ENCODE data around the gene TMEM106A. TPM values are rescaled to one million over a fixed set of nuclear protein-coding genes. Genes with fewer than 3 reads are reported as not detected.
"Not testable (repeated sequence)": the region's sequence is repeated elsewhere in the genome, so short reads cannot be mapped to it uniquely, and the experiment has no call there.

Gene TMEM106A
- total and polyA plus RNA-seq, 9 of the 15 experiments (the other 6 are each of a cell fraction or from before 2014, with no cell fraction given): 0.03 to 0.29 (median 0.15) TPM

DNA sequence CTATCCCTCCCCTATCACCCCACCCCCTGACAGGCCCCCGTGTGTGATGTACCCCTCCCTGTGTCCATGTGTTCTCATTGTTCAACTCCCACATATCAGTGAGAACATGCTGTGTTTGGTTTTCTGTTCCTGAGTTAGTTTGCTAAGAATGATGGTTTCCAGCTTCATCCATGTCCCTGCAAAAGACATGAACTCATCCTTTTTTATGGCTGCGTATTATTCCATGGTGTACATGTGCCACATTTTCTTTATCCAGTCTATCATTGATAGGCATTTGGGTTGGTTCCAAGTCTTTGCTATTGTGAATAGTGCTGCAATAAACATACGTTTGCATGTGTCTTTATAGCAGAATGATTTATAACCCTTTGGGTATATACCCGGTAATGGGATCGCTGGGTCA lies 25.0 kb upstream of the TMEM106A start:
- POLR2A ChIA-PET: interaction anchor here (1.1 kb wide), 1 partner anchor 8 kb away, joined by 3 read pairs; no protein-coding TSS in a partner anchor
- H4K20me1 ChIP-seq (replicated peaks; ENCODE audit: control insufficient read depth, insufficient read depth, low read length); H3K4me3 ChIP-seq; CTCF ChIA-PET (ENCODE audit: low intra/inter-chr PET ratio); H3K4me1 ChIP-seq (replicated peaks in 1 of 2; ENCODE audit: control insufficient read depth in 2 of 2, insufficient read depth in 2 of 2, low read length in 2 of 2); DNase-seq (ENCODE audit: extremely low read depth in 1 of 4, low spot score in 3 of 4); H3K4me2 ChIP-seq (ENCODE audit: insufficient read depth, low read length); H3K9me3 ChIP-seq (replicated peaks; ENCODE audit: control insufficient read depth, insufficient read depth, low read depth, low read length); H2AFZ ChIP-seq (ENCODE audit: low read depth, low read length); FAIRE-seq; H3K79me2 ChIP-seq (ENCODE audit: control insufficient read depth, insufficient read depth, low read length); H3K27ac ChIP-seq (ENCODE audit: extremely low read depth, low read depth, low read length); H3K9ac ChIP-seq (ENCODE audit: insufficient read depth in 1 of 2, low read depth in 2 of 2, low read length in 2 of 2); H3K27me3 ChIP-seq (ENCODE audit: control insufficient read depth in 2 of 2, insufficient read depth in 2 of 2, low read length in 2 of 2); intact Hi-C loops (cut with micrococcal nuclease); BruUV-seq (replicated peaks); in situ Hi-C loops (cut with MboI); H3K9me1 ChIP-seq (ENCODE audit: control insufficient read depth, insufficient read depth, low read length); ATAC-seq: not testable (repeated sequence)
- peak; percentile 86 for TF ChIP-seq ZNF146 (CRISPR knock-in tag; IDR thresholded peaks at IDR 0.05; ENCODE audit: unreplicated experiment)
- H3K36me3 ChIP-seq (ENCODE audit: control insufficient read depth, insufficient read depth, low read length): peaks cover 34% of the 10 kb centered on the region
- 91% methylated on average over 5 of the region's 5 CpGs for WGBS (ENCODE audit: insufficient coverage, low coverage, missing lambda C conversion rate)

DNA sequence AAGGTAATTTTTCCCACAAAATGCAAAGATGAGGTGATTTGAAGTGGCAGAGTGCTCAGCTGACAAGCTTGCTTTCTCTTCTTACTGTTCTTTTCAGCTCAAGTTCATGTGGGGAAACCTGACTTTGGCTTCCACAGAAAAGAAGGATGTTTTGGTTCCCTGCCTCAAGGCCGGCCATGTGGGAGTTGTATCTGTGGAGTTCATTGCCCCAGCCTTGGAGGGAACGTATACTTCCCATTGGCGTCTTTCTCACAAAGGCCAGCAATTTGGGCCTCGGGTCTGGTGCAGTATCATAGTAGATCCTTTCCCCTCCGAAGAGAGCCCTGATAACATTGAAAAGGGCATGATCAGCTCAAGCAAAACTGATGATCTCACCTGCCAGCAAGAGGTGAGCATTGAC lies 18.4 kb upstream of the TMEM106A start:
- Histone ChIP-seq H3K9me1 (ENCODE audit: control insufficient read depth, insufficient read depth, low read length) (no peaks in the 10 kb centered on the region), H3K4me2 (ENCODE audit: insufficient read depth, low read length) (no peak overlapping the region), H3K27ac (ENCODE audit: extremely low read depth, low read depth, low read length) (no peak overlapping the region), H4K20me1 (replicated peaks; ENCODE audit: control insufficient read depth, insufficient read depth, low read length) (no peaks in the 10 kb centered on the region), H3K9me3 (replicated peaks; ENCODE audit: control insufficient read depth, insufficient read depth, low read depth, low read length) (no peaks in the 10 kb centered on the region), H3K27me3 (ENCODE audit: control insufficient read depth in 2 of 2, insufficient read depth in 2 of 2, low read length in 2 of 2) (no peaks in the 10 kb centered on the region), H3K4me1 (replicated peaks in 1 of 2; ENCODE audit: control insufficient read depth in 2 of 2, insufficient read depth in 2 of 2, low read length in 2 of 2) (no peaks in the 10 kb centered on the region), H2AFZ (ENCODE audit: low read depth, low read length) (no peak overlapping the region), H3K4me3 (no peak overlapping the region), H3K9ac (ENCODE audit: insufficient read depth in 1 of 2, low read depth in 2 of 2, low read length in 2 of 2) (no peak overlapping the region), H3K36me3 (ENCODE audit: control insufficient read depth, insufficient read depth, low read length) (peaks cover 73% of the 10 kb centered on the region), H3K79me2 (ENCODE audit: control insufficient read depth, insufficient read depth, low read length) (no peaks in the 10 kb centered on the region)
- DNase-seq (ENCODE audit: extremely low read depth in 1 of 4, low spot score in 3 of 4): no peak
- intact Hi-C loops (cut with micrococcal nuclease): no loop called here
- no peak for FAIRE-seq
- ATAC-seq: no peak
- CTCF ChIA-PET (ENCODE audit: low intra/inter-chr PET ratio): no interaction called here
- in situ Hi-C loops (cut with MboI): no loop called here
- no TSS peak for BruUV-seq (replicated peaks)
- 79% methylated on average over 5 of the region's 5 CpGs for WGBS (ENCODE audit: insufficient coverage, low coverage, missing lambda C conversion rate)
- POLR2A ChIA-PET: interaction anchor here (0.7 to 3.5 kb wide), 3 partner anchors 8 to 123 kb away, joined by 3 to 18 read pairs (median 4); no protein-coding TSS in a partner anchor
- TF ChIP-seq, protein P1, sequence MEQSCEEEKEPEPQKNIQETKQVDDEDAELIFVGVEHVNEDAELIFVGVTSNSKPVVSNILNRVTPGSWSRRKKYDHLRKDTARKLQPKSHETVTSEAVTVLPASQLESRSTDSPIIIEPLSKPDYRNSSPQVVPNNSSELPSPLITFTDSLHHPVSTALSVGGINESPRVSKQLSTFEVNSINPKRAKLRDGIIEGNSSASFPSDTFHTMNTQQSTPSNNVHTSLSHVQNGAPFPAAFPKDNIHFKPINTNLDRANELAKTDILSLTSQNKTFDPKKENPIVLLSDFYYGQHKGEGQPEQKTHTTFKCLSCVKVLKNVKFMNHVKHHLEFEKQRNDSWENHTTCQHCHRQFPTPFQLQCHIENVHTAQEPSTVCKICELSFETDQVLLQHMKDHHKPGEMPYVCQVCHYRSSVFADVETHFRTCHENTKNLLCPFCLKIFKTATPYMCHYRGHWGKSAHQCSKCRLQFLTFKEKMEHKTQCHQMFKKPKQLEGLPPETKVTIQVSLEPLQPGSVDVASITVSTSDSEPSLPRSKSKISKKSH (CRISPR knock-in tag; IDR thresholded peaks at IDR 0.05): no peak
- TF ChIP-seq, protein P2, sequence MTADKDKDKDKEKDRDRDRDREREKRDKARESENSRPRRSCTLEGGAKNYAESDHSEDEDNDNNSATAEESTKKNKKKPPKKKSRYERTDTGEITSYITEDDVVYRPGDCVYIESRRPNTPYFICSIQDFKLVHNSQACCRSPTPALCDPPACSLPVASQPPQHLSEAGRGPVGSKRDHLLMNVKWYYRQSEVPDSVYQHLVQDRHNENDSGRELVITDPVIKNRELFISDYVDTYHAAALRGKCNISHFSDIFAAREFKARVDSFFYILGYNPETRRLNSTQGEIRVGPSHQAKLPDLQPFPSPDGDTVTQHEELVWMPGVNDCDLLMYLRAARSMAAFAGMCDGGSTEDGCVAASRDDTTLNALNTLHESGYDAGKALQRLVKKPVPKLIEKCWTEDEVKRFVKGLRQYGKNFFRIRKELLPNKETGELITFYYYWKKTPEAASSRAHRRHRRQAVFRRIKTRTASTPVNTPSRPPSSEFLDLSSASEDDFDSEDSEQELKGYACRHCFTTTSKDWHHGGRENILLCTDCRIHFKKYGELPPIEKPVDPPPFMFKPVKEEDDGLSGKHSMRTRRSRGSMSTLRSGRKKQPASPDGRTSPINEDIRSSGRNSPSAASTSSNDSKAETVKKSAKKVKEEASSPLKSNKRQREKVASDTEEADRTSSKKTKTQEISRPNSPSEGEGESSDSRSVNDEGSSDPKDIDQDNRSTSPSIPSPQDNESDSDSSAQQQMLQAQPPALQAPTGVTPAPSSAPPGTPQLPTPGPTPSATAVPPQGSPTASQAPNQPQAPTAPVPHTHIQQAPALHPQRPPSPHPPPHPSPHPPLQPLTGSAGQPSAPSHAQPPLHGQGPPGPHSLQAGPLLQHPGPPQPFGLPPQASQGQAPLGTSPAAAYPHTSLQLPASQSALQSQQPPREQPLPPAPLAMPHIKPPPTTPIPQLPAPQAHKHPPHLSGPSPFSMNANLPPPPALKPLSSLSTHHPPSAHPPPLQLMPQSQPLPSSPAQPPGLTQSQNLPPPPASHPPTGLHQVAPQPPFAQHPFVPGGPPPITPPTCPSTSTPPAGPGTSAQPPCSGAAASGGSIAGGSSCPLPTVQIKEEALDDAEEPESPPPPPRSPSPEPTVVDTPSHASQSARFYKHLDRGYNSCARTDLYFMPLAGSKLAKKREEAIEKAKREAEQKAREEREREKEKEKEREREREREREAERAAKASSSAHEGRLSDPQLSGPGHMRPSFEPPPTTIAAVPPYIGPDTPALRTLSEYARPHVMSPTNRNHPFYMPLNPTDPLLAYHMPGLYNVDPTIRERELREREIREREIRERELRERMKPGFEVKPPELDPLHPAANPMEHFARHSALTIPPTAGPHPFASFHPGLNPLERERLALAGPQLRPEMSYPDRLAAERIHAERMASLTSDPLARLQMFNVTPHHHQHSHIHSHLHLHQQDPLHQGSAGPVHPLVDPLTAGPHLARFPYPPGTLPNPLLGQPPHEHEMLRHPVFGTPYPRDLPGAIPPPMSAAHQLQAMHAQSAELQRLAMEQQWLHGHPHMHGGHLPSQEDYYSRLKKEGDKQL (CRISPR knock-in tag; IDR thresholded peaks at IDR 0.05; ENCODE audit: borderline replicate concordance): no peak
- TF ChIP-seq, protein P3, sequence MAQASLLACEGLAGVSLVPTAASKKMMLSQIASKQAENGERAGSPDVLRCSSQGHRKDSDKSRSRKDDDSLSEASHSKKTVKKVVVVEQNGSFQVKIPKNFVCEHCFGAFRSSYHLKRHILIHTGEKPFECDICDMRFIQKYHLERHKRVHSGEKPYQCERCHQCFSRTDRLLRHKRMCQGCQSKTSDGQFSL (CRISPR knock-in tag; IDR thresholded peaks at IDR 0.05): no peak
- TF ChIP-seq, protein P3 (tag; IDR thresholded peaks at IDR 0.05): no peak

Data from K562 (cell line).